ENCODE data around the gene AEN.

- TF ChIP-seq CTCF (IDR thresholded peaks at IDR 0.05 in 4 of 5, conservative IDR thresholded peaks at IDR 0.05 in 1 of 5) (no peak), POLR2A (IDR thresholded peaks at IDR 0.05) (no peak)
Measured at GRCh38 chr15:88603885-88604284, 17.3 kb upstream of the AEN start.

Data from gastrocnemius medialis (tissue), 4 donors.